K562 (cell line): ENCODE data around the gene CXCL14. TPM values are rescaled to one million over a fixed set of nuclear protein-coding genes. Genes with fewer than 3 reads are reported as not detected.

Source experiments
- ATAC-seq: fragments of 200-7000 bp; cut with Tn5 transposase; 3 replicates; pipeline ENCODE4 v1.9.1; 2020; ENCODE audit warnings: moderate library complexity
- BruUV-seq: library from RNA; stranded (reverse); fragments of 400-500 nt; replicated peaks from 2 replicates; lab custom pipeline; 2021; lab: Mats Ljungman, UMichigan
- CTCF ChIA-PET: fragments of 300-600 bp; formaldehyde crosslinking; extraction: SDS; loops from one replicate; lab custom pipeline; 2021; ENCODE audit warnings: low intra/inter-chr PET ratio; lab: Yijun Ruan, JAX
- POLR2A ChIA-PET: fragments of 300-600, 350-650 bp; sonication (Branson Sonifier 250); formaldehyde crosslinking; extraction: SDS; loops from one replicate; lab custom pipeline; 2021; ENCODE audit warnings: antibody characterized with exemption, inconsistent platforms; lab: Yijun Ruan, JAX
- DNase-seq, 4 experiments: peaks; one replicate each; pipeline versions ENCODE4 v3.0.0 to v3.0.0-alpha.2; 2011 to 2018; ENCODE audit warnings: low spot score in 3 of 4, mixed read lengths in 3 of 4; ENCODE audit errors: extremely low read depth in 1 of 4
- FAIRE-seq: peaks from 2 replicates; lab custom pipeline; 2011; peaks lifted over from hg19 to GRCh38; lab: Jason Lieb, UNC
- H2AFZ ChIP-seq: 2 replicates; pipeline ENCODE4 v1.6.0; 2011; ENCODE audit warnings: low read depth, low read length, control low read depth, inconsistent platforms
- H3K27ac ChIP-seq: fragments of 200-600 bp; 3 replicates; pipeline ENCODE4 v1.8.0; 2011; ENCODE audit warnings: low read depth, mild to moderate bottlenecking, control low read depth, inconsistent platforms, low read length, moderate library complexity, mixed read lengths; ENCODE audit errors: extremely low read depth
- H3K27me3 ChIP-seq, 2 experiments: fragments of 300-600 bp in 1 of 2; 2 replicates in 1 of 2; 3 replicates in 1 of 2; pipeline versions ENCODE4 v1.6.0 to v1.8.0; 2011; ENCODE audit warnings: inconsistent platforms in 2 of 2, low read length in 2 of 2, mild to moderate bottlenecking in 1 of 2, mixed read lengths in 1 of 2, moderate library complexity in 1 of 2; ENCODE audit not compliant: control insufficient read depth in 2 of 2, insufficient read depth in 2 of 2
- H3K36me3 ChIP-seq: fragments of 300-600 bp; 3 replicates; pipeline ENCODE4 v1.8.0; 2011; ENCODE audit warnings: mild to moderate bottlenecking, low read length, inconsistent platforms; ENCODE audit not compliant: control insufficient read depth, insufficient read depth
- H3K4me1 ChIP-seq, 2 experiments: fragments of 200-600 bp in 1 of 2; replicated peaks in 1 of 2; 2 replicates in 1 of 2; 3 replicates in 1 of 2; pipeline versions ENCODE4 v1.5.1 to v1.8.0; 2011; ENCODE audit warnings: inconsistent platforms in 2 of 2, low read length in 2 of 2, mild to moderate bottlenecking in 1 of 2, mixed read lengths in 1 of 2, moderate library complexity in 1 of 2; ENCODE audit not compliant: control insufficient read depth in 2 of 2, insufficient read depth in 2 of 2
- H3K4me2 ChIP-seq: 2 replicates; pipeline ENCODE4 v1.6.1; 2011; ENCODE audit warnings: low read length, control low read depth, inconsistent platforms, mixed read lengths; ENCODE audit not compliant: insufficient read depth
- H3K4me3 ChIP-seq: fragments of 200-600 bp; sonication (generic), shearing (Covaris generic); 2 replicates; pipeline ENCODE4 v1.5.1; 2016; ENCODE audit warnings: control low read depth, inconsistent platforms
- H3K79me2 ChIP-seq: fragments of 200-600 bp; 3 replicates; pipeline ENCODE4 v1.8.0; 2011; ENCODE audit warnings: low read length, inconsistent platforms; ENCODE audit not compliant: control insufficient read depth, insufficient read depth
- H3K9ac ChIP-seq, 2 experiments: 2 replicates each; pipeline versions ENCODE4 v1.6.0 to v1.6.1; 2011; ENCODE audit warnings: low read depth in 2 of 2, low read length in 2 of 2, control low read depth in 1 of 2, inconsistent platforms in 1 of 2, mild to moderate bottlenecking in 1 of 2, mixed read lengths in 1 of 2; ENCODE audit not compliant: insufficient read depth in 1 of 2
- H3K9me1 ChIP-seq: one replicate; pipeline ENCODE4 v1.6.0; 2011; ENCODE audit warnings: inconsistent platforms, mild to moderate bottlenecking, low read length, moderate library complexity; ENCODE audit not compliant: control insufficient read depth, insufficient read depth
- H3K9me3 ChIP-seq: replicated peaks from 2 replicates; pipeline ENCODE4 v1.5.1; 2011; ENCODE audit warnings: low read depth, low read length, inconsistent platforms; ENCODE audit not compliant: control insufficient read depth, insufficient read depth
- H4K20me1 ChIP-seq: replicated peaks from 2 replicates; pipeline ENCODE4 v1.6.1; 2011; ENCODE audit warnings: low read length, inconsistent platforms, mixed read lengths; ENCODE audit not compliant: control insufficient read depth, insufficient read depth
- BRD4 ChIP-seq: fragments of 200-600 bp; sonication (generic); IDR thresholded peaks from 2 replicates; pipeline ENCODE4 v1.6.1; 2017; ENCODE audit warnings: inconsistent platforms
- E2F3 ChIP-seq: fragments of 250-450 bp; sonication (Bioruptor Pico); IDR thresholded peaks from 2 replicates; pipeline ENCODE4 v1.4.0; 2020; ENCODE audit warnings: mild to moderate bottlenecking
- FOXM1 ChIP-seq, 2 experiments: fragments of 450-650 bp in 1 of 2; sonication (generic) in 1 of 2; formaldehyde crosslinking in 1 of 2; IDR thresholded peaks; 2 replicates each; pipeline versions ENCODE4 v1.6.1 to v1.9.0; 2017 to 2022; ENCODE audit warnings: low read depth in 2 of 2, mild to moderate bottlenecking in 2 of 2, missing genetic modification reagents in 1 of 2, moderate library complexity in 1 of 2
- KLF1 ChIP-seq: fragments of 450-650 bp; IDR thresholded peaks from 2 replicates; pipeline ENCODE4 v1.6.1; 2016; ENCODE audit warnings: missing genetic modification characterization, missing compliant biosample characterization
- MCM7 ChIP-seq, 2 experiments: fragments of 450-650 bp; IDR thresholded peaks; 2 replicates each; pipeline ENCODE4 v1.6.1; 2016 to 2018
- RBM17 ChIP-seq: fragments of 200-400 bp; formaldehyde crosslinking; IDR thresholded peaks from 2 replicates; pipeline ENCODE4 v1.6.1; 2017; ENCODE audit warnings: low read depth, mild to moderate bottlenecking, low read length, borderline replicate concordance
- SOX6 ChIP-seq: fragments of 450-650 bp; IDR thresholded peaks from 2 replicates; pipeline ENCODE4 v1.6.1; 2014; ENCODE audit warnings: mild to moderate bottlenecking
- TFAM ChIP-seq: fragments of 250-450 bp; sonication (Bioruptor Pico); conservative IDR thresholded peaks from 2 replicates; pipeline ENCODE4 v1.5.0; 2021; ENCODE audit warnings: mild to moderate bottlenecking, moderate library complexity
- TGIF2 ChIP-seq: sonication (generic); formaldehyde crosslinking; IDR thresholded peaks from 2 replicates; pipeline ENCODE4 v1.8.1; 2022; ENCODE audit warnings: mild to moderate bottlenecking, missing genetic modification reagents, moderate library complexity
- ZBTB17 ChIP-seq: fragments of 450-650 bp; formaldehyde crosslinking; IDR thresholded peaks from 2 replicates; pipeline ENCODE4 v1.4.0; 2020; ENCODE audit warnings: mild to moderate bottlenecking
- ZNF507 ChIP-seq: conservative IDR thresholded peaks from 2 replicates; pipeline ENCODE4 v1.6.1; 2017; ENCODE audit warnings: missing genetic modification characterization, missing compliant biosample characterization
- ZNF561 ChIP-seq: fragments of 450-650 bp; formaldehyde crosslinking; conservative IDR thresholded peaks from 2 replicates; pipeline ENCODE4 v1.4.0; 2020; ENCODE audit warnings: mild to moderate bottlenecking, moderate library complexity
- WGBS: fragments of 100-300 bp; shearing (Covaris generic); methylation state at CpG from one replicate; pipeline ENCODE4 v1.1.6; 2016; ENCODE audit warnings: low coverage, mixed read lengths; ENCODE audit not compliant: insufficient coverage; ENCODE audit errors: missing lambda C conversion rate; 5-methylcytosine and 5-hydroxymethylcytosine counted together
- in situ Hi-C: fragments of 300-500 bp; cut with MboI; formaldehyde crosslinking; loops from 4 replicates; pipeline ENCODE4 v1.15.0; 2018; ENCODE audit warnings: inconsistent platforms, mixed read lengths
- intact Hi-C: fragments of 100-400 bp; cut with micrococcal nuclease; formaldehyde crosslinking; loops from 2 replicates; pipeline ENCODE4 v1.14.2; 2022
- polyA plus RNA-seq, 8 experiments: library from polyadenylated mRNA; depleted of rRNA in 4 of 8; stranded (reverse) in 5 of 8; unstranded in 3 of 8; fragments of >200 nt; fragmentation: Nextera tagmentation in 2 of 8; fragmentation: Illumina TruSeq in 1 of 8; extraction: Ambion mirVana in 2 of 8; extraction: Trizol in 1 of 8; gene quantifications; 2 replicates each; pipeline versions ENCODE4 v1.2.1 to v1.2.3, GENCODE V29; 2011 to 2014; ENCODE audit warnings: inconsistent platforms in 1 of 8, missing spikeins in 1 of 8
- total RNA-seq, 7 experiments: library from RNA; depleted of rRNA in 6 of 7; stranded (reverse); fragments of >200 nt in 6 of 7; fragmentation: Illumina TruSeq in 2 of 7; extraction: Trizol in 2 of 7; gene quantifications; 2 replicates each; pipeline versions ENCODE4 v1.2.1 to v1.2.3, GENCODE V29; 2011 to 2021; ENCODE audit warnings: low replicate concordance in 1 of 7
- TF ChIP-seq, protein P1 (sequence below): fragments of 250-450 bp; sonication (Bioruptor Pico); IDR thresholded peaks from 2 replicates; pipeline ENCODE4 v1.5.0; 2021; ENCODE audit warnings: mild to moderate bottlenecking, borderline replicate concordance
- TF ChIP-seq, protein P2 (sequence below), 2 experiments: fragments of 200-800 bp in 1 of 2; sonication (Bioruptor generic) in 1 of 2; sonication (generic) in 1 of 2; formaldehyde crosslinking in 1 of 2; IDR thresholded peaks in 1 of 2; conservative IDR thresholded peaks in 1 of 2; 2 replicates each; pipeline versions ENCODE4 v1.5.0 to v1.6.1; 2016 to 2020; ENCODE audit warnings: missing compliant biosample characterization in 1 of 2, missing genetic modification characterization in 1 of 2, missing genetic modification reagents in 1 of 2
- TF ChIP-seq, protein P3 (sequence below), 2 experiments: fragments of 450-650 bp in 1 of 2; sonication (generic) in 1 of 2; formaldehyde crosslinking in 1 of 2; IDR thresholded peaks in 1 of 2; conservative IDR thresholded peaks in 1 of 2; 2 replicates each; pipeline versions ENCODE4 v1.6.1 to v1.8.1; 2016 to 2023; ENCODE audit warnings: mild to moderate bottlenecking in 2 of 2, moderate library complexity in 2 of 2, inconsistent platforms in 1 of 2, missing genetic modification reagents in 1 of 2

The CXCL14 gene
- total and polyA plus RNA-seq, 9 of the 15 experiments (the other 6 are each of a cell fraction or from before 2014, with no cell fraction given): not detected

DNA sequence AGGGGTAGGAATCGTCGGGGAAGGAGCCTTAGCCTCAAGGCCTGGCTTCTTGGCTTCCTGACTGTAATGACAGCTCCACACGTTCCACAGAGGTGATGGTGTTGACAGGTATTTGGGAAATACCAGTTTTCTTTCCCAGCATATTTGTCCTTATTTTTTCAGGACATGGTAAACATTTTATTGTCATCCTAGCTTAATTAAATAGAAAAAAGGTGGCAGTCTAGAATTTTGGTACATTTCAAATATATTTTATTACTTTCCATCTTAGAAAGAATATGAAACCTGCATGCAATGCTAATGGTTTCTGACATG lies 8.4 kb downstream of the CXCL14 start:
- Histone ChIP-seq H3K27me3 (peaks cover 2 to 17% of the 10 kb centered on the region in 2 experiments; a peak in 3 of 5 replicates), H2AFZ (no peak overlapping the region), H3K36me3 (no peaks in the 10 kb centered on the region), H3K4me3 (no peak overlapping the region), H3K9ac (no peak overlapping the region), H3K27ac (no peak overlapping the region), H3K4me1 (peaks cover 7 to 8% of the 10 kb centered on the region in 2 experiments), H3K4me2 (no peak overlapping the region), H3K9me1 (no peaks in the 10 kb centered on the region), H4K20me1 (0 out of 2 replicates have a peak, but pooled peaks cover 3% of the 10 kb centered on the region), H3K79me2 (no peaks in the 10 kb centered on the region), H3K9me3 (no peaks in the 10 kb centered on the region)
- BruUV-seq: no TSS peak
- in situ Hi-C loops: no loop called here
- intact Hi-C loops: no loop called here
- 0% methylated on average over 3 of the region's 3 CpGs for WGBS
- DNase-seq (no peak), FAIRE-seq (no peak), ATAC-seq (no peak)
- CTCF ChIA-PET: interaction anchor here (0.8 to 1.2 kb wide), 3 partner anchors 10 to 108 kb away, joined by 3 to 4 read pairs (median 3); no protein-coding TSS in a partner anchor
- POLR2A ChIA-PET: interaction anchor here (1.1 kb wide), 1 partner anchor 10 kb away, joined by 3 read pairs; no protein-coding TSS in a partner anchor
- TF ChIP-seq BRD4: no peak
- TF ChIP-seq, protein P1, sequence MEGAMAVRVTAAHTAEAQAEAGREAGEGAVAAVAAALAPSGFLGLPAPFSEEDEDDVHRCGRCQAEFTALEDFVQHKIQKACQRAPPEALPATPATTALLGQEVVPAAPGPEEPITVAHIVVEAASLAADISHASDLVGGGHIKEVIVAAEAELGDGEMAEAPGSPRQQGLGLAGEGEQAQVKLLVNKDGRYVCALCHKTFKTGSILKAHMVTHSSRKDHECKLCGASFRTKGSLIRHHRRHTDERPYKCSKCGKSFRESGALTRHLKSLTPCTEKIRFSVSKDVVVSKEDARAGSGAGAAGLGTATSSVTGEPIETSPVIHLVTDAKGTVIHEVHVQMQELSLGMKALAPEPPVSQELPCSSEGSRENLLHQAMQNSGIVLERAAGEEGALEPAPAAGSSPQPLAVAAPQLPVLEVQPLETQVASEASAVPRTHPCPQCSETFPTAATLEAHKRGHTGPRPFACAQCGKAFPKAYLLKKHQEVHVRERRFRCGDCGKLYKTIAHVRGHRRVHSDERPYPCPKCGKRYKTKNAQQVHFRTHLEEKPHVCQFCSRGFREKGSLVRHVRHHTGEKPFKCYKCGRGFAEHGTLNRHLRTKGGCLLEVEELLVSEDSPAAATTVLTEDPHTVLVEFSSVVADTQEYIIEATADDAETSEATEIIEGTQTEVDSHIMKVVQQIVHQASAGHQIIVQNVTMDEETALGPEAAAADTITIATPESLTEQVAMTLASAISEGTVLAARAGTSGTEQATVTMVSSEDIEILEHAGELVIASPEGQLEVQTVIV (CRISPR knock-in tag): no peak
- TF ChIP-seq, protein P2, sequence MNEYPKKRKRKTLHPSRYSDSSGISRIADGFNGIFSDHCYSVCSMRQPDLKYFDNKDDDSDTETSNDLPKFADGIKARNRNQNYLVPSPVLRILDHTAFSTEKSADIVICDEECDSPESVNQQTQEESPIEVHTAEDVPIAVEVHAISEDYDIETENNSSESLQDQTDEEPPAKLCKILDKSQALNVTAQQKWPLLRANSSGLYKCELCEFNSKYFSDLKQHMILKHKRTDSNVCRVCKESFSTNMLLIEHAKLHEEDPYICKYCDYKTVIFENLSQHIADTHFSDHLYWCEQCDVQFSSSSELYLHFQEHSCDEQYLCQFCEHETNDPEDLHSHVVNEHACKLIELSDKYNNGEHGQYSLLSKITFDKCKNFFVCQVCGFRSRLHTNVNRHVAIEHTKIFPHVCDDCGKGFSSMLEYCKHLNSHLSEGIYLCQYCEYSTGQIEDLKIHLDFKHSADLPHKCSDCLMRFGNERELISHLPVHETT (CRISPR knock-in tag; conservative IDR thresholded peaks at IDR 0.05 in 1 of 2, IDR thresholded peaks at IDR 0.05 in 1 of 2): no peak
- no peak for TF ChIP-seq ZBTB17 (CRISPR knock-in tag)
- no peak for TF ChIP-seq ZNF561 (CRISPR knock-in tag)
- TF ChIP-seq RBM17: no peak
- no peak for TF ChIP-seq E2F3
- no peak for TF ChIP-seq SOX6
- no peak for TF ChIP-seq KLF1
- no peak for TF ChIP-seq MCM7 (IDR thresholded peaks at IDR 0.05)
- no peak for TF ChIP-seq TGIF2 (CRISPR knock-in tag)
- TF ChIP-seq, protein P3, sequence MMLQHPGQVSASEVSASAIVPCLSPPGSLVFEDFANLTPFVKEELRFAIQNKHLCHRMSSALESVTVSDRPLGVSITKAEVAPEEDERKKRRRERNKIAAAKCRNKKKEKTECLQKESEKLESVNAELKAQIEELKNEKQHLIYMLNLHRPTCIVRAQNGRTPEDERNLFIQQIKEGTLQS (IDR thresholded peaks at IDR 0.05): no peak
- TF ChIP-seq, protein P3 (CRISPR knock-in tag; conservative IDR thresholded peaks at IDR 0.05): no peak
- TF ChIP-seq FOXM1 (IDR thresholded peaks at IDR 0.05; ENCODE audit: low read depth): no peak
- TF ChIP-seq FOXM1 (CRISPR knock-in tag; IDR thresholded peaks at IDR 0.05; ENCODE audit: low read depth): no peak
- TF ChIP-seq ZNF507 (tag): no peak
- no peak for TF ChIP-seq TFAM
